Stomach smooth muscle (tissue), 2 donors: ENCODE measurements around the gene ABRAXAS1.

Source experiments
- H3K27ac ChIP-seq: one replicate; pipeline ENCODE4 v1.7.0; 2013; ENCODE audit warnings: mild to moderate bottlenecking, low read length, inconsistent platforms
- H3K27me3 ChIP-seq, 2 donors: one replicate each; pipeline ENCODE4 v1.7.0; 2013; ENCODE audit warnings: low read length in 2 of 2; ENCODE audit not compliant: insufficient read depth in 2 of 2, control insufficient read depth in 1 of 2
- H3K36me3 ChIP-seq, 2 donors: one replicate each; pipeline ENCODE4 v1.7.0; 2013; ENCODE audit warnings: low read length in 2 of 2; ENCODE audit not compliant: control insufficient read depth in 2 of 2, insufficient read depth in 2 of 2
- H3K4me1 ChIP-seq: one replicate; pipeline ENCODE4 v1.7.0; 2013; ENCODE audit warnings: low read length; ENCODE audit not compliant: control insufficient read depth, insufficient read depth
- H3K4me3 ChIP-seq, 2 donors: one replicate each; pipeline ENCODE4 v1.7.0; 2013; ENCODE audit warnings: low read length in 2 of 2
- H3K9ac ChIP-seq, 2 donors: one replicate each; pipeline ENCODE4 v1.7.0; 2013; ENCODE audit warnings: low read length in 2 of 2, mild to moderate bottlenecking in 1 of 2
- H3K9me3 ChIP-seq, 2 donors: one replicate each; pipeline ENCODE4 v1.7.0; 2013; ENCODE audit warnings: low read length in 2 of 2; ENCODE audit not compliant: control insufficient read depth in 2 of 2
- donor health status: healthy.
- donor health status: Pancreatic carcinoma.

Gene ABRAXAS1

GRCh38 chr4:83440899-83441298, 44.0 kb downstream of the ABRAXAS1 start:
- Histone ChIP-seq H3K27ac (no peak overlapping the region), H3K4me3 (no peak overlapping the region), H3K9me3 (no peaks in the 10 kb centered on the region), H3K4me1 (no peaks in the 10 kb centered on the region), H3K36me3 (peaks cover 14 to 18% of the 10 kb centered on the region in 2 donors), H3K9ac (no peak overlapping the region), H3K27me3 (no peaks in the 10 kb centered on the region)

DNA sequence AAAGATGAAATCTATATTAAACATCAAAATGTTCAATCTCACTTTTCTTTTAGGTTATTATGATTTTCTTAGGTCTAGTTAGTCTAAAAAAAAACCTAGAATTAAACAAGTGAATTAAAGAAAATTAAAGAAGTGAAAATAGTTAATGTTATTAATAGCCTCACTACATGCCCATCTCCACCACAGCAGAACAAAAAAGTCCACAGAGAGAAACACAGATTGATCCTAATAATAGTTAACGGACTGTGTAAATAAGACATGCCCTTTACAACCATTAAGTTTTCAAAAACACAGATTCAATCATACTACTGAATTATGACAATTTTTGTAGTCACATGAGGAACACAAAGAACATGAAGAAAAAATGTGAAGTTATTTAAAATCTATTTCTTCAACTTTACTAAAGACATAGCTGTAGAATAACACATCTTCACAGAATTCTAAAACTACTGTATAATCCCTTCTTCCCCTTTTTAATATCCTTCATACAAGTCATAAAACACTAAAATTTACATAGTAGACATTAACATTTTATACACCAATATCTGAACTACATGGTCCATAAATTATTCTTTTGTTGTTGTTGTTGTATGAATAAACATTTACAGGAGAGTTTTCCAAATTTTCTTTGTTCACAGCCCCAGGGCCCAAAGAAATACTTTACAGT, 44.6 kb downstream of the ABRAXAS1 start:
- peaks cover 11 to 18% of the 10 kb centered on the region in 2 donors for H3K36me3 ChIP-seq

GRCh38 chr4:83438719-83439118, 46.2 kb downstream of the ABRAXAS1 start:
- Histone ChIP-seq H3K9me3 (no peaks in the 10 kb centered on the region), H3K9ac (no peak overlapping the region), H3K4me3 (no peak overlapping the region), H3K27ac (no peak overlapping the region), H3K27me3 (no peaks in the 10 kb centered on the region), H3K4me1 (no peaks in the 10 kb centered on the region), H3K36me3 (peaks cover 5 to 14% of the 10 kb centered on the region in 2 donors)

More for the DNA sequence above, 44.6 kb downstream of the ABRAXAS1 start:
- H3K4me3 ChIP-seq: no peak overlapping the region
- H3K9me3 ChIP-seq: no peaks in the 10 kb centered on the region
- no peak overlapping the region for H3K9ac ChIP-seq
- H3K4me1 ChIP-seq: no peaks in the 10 kb centered on the region
- no peak overlapping the region for H3K27ac ChIP-seq
- H3K27me3 ChIP-seq: no peaks in the 10 kb centered on the region

DNA sequence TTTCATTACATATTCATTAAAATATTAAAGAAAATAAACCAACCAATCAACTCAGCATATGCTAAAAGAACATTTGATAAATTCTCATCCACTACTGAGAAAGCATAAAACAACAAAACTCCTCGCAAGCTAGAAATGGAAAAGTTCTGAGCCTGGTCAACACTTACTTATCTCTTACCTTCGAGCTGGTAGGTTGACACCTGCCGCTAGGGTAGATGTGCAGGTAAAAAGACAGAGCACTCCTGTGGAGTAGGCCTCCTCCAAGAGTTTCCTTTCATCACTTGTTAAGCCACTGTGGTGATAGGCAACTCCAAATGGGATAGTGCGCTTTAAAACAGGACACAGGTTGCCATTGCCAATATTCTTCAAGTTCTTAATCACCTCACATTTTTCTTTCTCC, 48.2 kb downstream of the ABRAXAS1 start:
- no peaks in the 10 kb centered on the region for H3K9me3 ChIP-seq
- H3K4me1 ChIP-seq: no peaks in the 10 kb centered on the region
- H3K4me3 ChIP-seq: no peak overlapping the region
- H3K27me3 ChIP-seq: no peaks in the 10 kb centered on the region
- no peak overlapping the region for H3K27ac ChIP-seq
- no peak overlapping the region for H3K9ac ChIP-seq
- peaks cover 3 to 17% of the 10 kb centered on the region in 2 donors for H3K36me3 ChIP-seq

- no peaks in the 10 kb centered on the region for H3K9me3 ChIP-seq
- peaks cover 9 to 17% of the 10 kb centered on the region in 2 donors for H3K36me3 ChIP-seq
- no peaks in the 10 kb centered on the region for H3K27me3 ChIP-seq
- H3K9ac ChIP-seq: no peak overlapping the region
- H3K27ac ChIP-seq: no peak overlapping the region
- H3K4me1 ChIP-seq: no peaks in the 10 kb centered on the region
- no peak overlapping the region for H3K4me3 ChIP-seq
These were observed 53.7 kb downstream of the ABRAXAS1 start for GRCh38 chr4:83431200-83431599.

GRCh38 chr4:83418211-83418610, 66.7 kb downstream of the ABRAXAS1 start:
- Histone ChIP-seq H3K4me1 (no peaks in the 10 kb centered on the region), H3K4me3 (no peak overlapping the region), H3K9me3 (no peaks in the 10 kb centered on the region), H3K27ac (no peak overlapping the region), H3K27me3 (no peaks in the 10 kb centered on the region), H3K9ac (no peak overlapping the region), H3K36me3 (peaks cover 15 to 28% of the 10 kb centered on the region in 2 donors)

DNA sequence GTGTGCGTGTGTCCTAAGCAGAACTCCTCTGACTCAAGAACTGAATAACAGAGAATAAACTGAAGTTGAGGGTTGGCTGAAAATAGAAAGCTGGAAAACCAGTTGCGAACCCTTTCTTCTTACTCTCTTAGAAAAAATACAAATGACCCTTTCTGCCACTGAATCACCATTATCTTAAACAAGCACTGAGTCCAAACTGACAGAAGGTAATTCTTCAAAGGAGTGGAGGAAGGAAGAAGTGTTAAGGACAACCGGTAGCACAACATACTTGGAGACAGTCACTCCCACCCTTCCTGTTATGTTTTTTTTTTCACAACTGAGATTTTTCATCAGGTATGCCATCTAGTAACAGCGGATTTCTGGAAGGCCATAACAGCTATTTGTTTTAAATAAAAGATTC, 67.3 kb downstream of the ABRAXAS1 start:
- Histone ChIP-seq H3K9ac (no peak overlapping the region), H3K36me3 (peaks cover 15 to 28% of the 10 kb centered on the region in 2 donors), H3K4me3 (no peak overlapping the region), H3K27ac (no peak overlapping the region), H3K27me3 (no peaks in the 10 kb centered on the region), H3K9me3 (no peaks in the 10 kb centered on the region), H3K4me1 (no peaks in the 10 kb centered on the region)

DNA sequence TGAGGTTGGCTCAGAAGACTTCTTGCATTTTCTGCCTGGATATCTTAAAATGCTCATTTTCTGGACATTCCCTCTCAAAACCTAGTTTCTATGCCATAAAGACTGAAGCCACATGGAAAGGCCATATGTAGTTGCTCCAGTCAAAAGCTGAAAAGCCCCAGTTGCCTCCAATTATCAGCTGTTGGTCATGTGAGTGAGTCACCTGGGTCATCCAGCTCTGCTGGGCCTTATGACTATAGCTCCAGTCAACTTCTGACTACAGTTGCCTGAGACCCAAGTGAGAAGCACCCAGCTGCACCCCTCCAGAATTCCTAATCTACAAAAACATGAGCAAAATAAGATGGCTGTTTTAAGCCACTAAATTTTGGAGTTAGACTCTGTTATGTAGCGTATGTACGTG, 71.2 kb downstream of the ABRAXAS1 start:
- Histone ChIP-seq H3K9me3 (no peaks in the 10 kb centered on the region), H3K27me3 (no peaks in the 10 kb centered on the region), H3K4me3 (no peak overlapping the region), H3K9ac (no peak overlapping the region), H3K27ac (no peak overlapping the region), H3K36me3 (peaks cover 22 to 24% of the 10 kb centered on the region in 2 donors), H3K4me1 (no peaks in the 10 kb centered on the region)
